Measurements from ENCODE around the gene MYRF.

Gene MYRF

GRCh38 chr11:61737131-61737530, 15.3 kb upstream of the MYRF start:
- DNase-seq (ENCODE audit: low read depth, low spot score): no peak
- no peak for TF ChIP-seq CTCF (IDR thresholded peaks at IDR 0.05; ENCODE audit: low read depth, low read length)
- H3K4me3 ChIP-seq (ENCODE audit: low read depth, low read length): no peak overlapping the region
- in situ Hi-C loops (cut with HindIII; ENCODE audit: low sequenced_read_pairs): no loop called here

GRCh38 chr11:61737636-61738386, 14.6 kb upstream of the MYRF start:
- no peak overlapping the region for H3K4me3 ChIP-seq (ENCODE audit: low read depth, low read length)
- DNase-seq (ENCODE audit: low read depth, low spot score): no peak
- in situ Hi-C loops (cut with HindIII; ENCODE audit: low sequenced_read_pairs): no loop called here
- TF ChIP-seq CTCF (IDR thresholded peaks at IDR 0.05; ENCODE audit: low read depth, low read length): no peak

- no peak for DNase-seq (ENCODE audit: low read depth, low spot score)
- in situ Hi-C loops (cut with HindIII; ENCODE audit: low sequenced_read_pairs): no loop called here
- no peak overlapping the region for H3K4me3 ChIP-seq (ENCODE audit: low read depth, low read length)
- no peak for TF ChIP-seq CTCF (IDR thresholded peaks at IDR 0.05; ENCODE audit: low read depth, low read length)
Measured at GRCh38 chr11:61738776-61739175, 13.7 kb upstream of the MYRF start.

GRCh38 chr11:61739413-61739812, 13.0 kb upstream of the MYRF start:
- no peak for DNase-seq (ENCODE audit: low read depth, low spot score)
- TF ChIP-seq CTCF (IDR thresholded peaks at IDR 0.05; ENCODE audit: low read depth, low read length): no peak
- H3K4me3 ChIP-seq (ENCODE audit: low read depth, low read length): no peak overlapping the region
- in situ Hi-C loops (cut with HindIII; ENCODE audit: low sequenced_read_pairs): no loop called here

GRCh38 chr11:61739966-61740365, 12.5 kb upstream of the MYRF start:
- no peak overlapping the region for H3K4me3 ChIP-seq (ENCODE audit: low read depth, low read length)
- in situ Hi-C loops (cut with HindIII; ENCODE audit: low sequenced_read_pairs): no loop called here
- no peak for DNase-seq (ENCODE audit: low read depth, low spot score)
- no peak for TF ChIP-seq CTCF (IDR thresholded peaks at IDR 0.05; ENCODE audit: low read depth, low read length)

GRCh38 chr11:61742391-61742790, 10.0 kb upstream of the MYRF start:
- no peak overlapping the region for H3K4me3 ChIP-seq (ENCODE audit: low read depth, low read length)
- DNase-seq (ENCODE audit: low read depth, low spot score): no peak
- in situ Hi-C loops (cut with HindIII; ENCODE audit: low sequenced_read_pairs): no loop called here
- no peak for TF ChIP-seq CTCF (IDR thresholded peaks at IDR 0.05; ENCODE audit: low read depth, low read length)

All from astrocyte of the spinal cord (primary cell).